Duodenal mucosa (tissue), 2 donors: ENCODE results near the gene FTH1.
A peak's percentile ranks its signal among the peaks of the same experiment; 100 is the strongest.

ENCODE experiments used
- H3K27ac ChIP-seq: one replicate; pipeline ENCODE4 v1.7.0; 2013; ENCODE audit warnings: low read depth, low read length
- H3K27me3 ChIP-seq, 2 donors: one replicate each; pipeline ENCODE4 v1.7.0; 2013; ENCODE audit warnings: low read length in 2 of 2, control low read depth in 1 of 2; ENCODE audit not compliant: insufficient read depth in 2 of 2, control insufficient read depth in 1 of 2
- H3K36me3 ChIP-seq, 2 donors: one replicate each; pipeline ENCODE4 v1.7.0; 2013; ENCODE audit warnings: low read length in 2 of 2, control low read depth in 1 of 2; ENCODE audit not compliant: insufficient read depth in 2 of 2, control insufficient read depth in 1 of 2
- H3K4me1 ChIP-seq, 2 donors: one replicate each; pipeline ENCODE4 v1.7.0; 2013; ENCODE audit warnings: low read length in 2 of 2, control low read depth in 1 of 2; ENCODE audit not compliant: insufficient read depth in 2 of 2, control insufficient read depth in 1 of 2
- H3K4me3 ChIP-seq, 2 donors: one replicate each; pipeline ENCODE4 v1.7.0; 2013; ENCODE audit warnings: low read length in 2 of 2, low read depth in 1 of 2
- H3K9ac ChIP-seq, 2 donors: one replicate each; pipeline ENCODE4 v1.7.0; 2013; ENCODE audit warnings: low read length in 2 of 2, low read depth in 1 of 2
- H3K9me3 ChIP-seq, 2 donors: one replicate each; pipeline ENCODE4 v1.7.0; 2013; ENCODE audit warnings: low read length in 2 of 2, control low read depth in 1 of 2; ENCODE audit not compliant: control insufficient read depth in 1 of 2

The FTH1 gene

GRCh38 chr11:61917334-61918109 is 49.9 kb downstream of the FTH1 start, which contains the start of gene RAB3IL1:
RAB3IL1 (minus strand) TSS chr11:61917566; CDS start chr11:61917367, 199 bp downstream.
- H3K27ac ChIP-seq: peak within 1 kb of the TSS; percentile 20

GRCh38 chr11:61916737-61917333 is 50.6 kb downstream of the FTH1 start:
- Histone ChIP-seq H3K27me3 (peaks cover 34% of the 10 kb centered on the region in 2 donors), H3K36me3 (no peaks in the 10 kb centered on the region), H3K4me1 (peaks cover 7 to 8% of the 10 kb centered on the region in 2 donors), H3K27ac (peak overlapping the region; percentile 20), H3K9me3 (no peaks in the 10 kb centered on the region), H3K9ac (no peak overlapping the region), H3K4me3 (peak overlapping the region in 1 of 2 donors; percentile 61)

More at GRCh38 chr11:61917334-61918109, 49.9 kb downstream of the FTH1 start, which contains the start of gene RAB3IL1:
- H3K27me3 ChIP-seq: peaks cover 34% of the 10 kb centered on the region in 2 donors
- peak within 1 kb of the TSS; percentile 40 to 61 for H3K4me3 ChIP-seq
- H3K36me3 ChIP-seq: no peaks in the 10 kb centered on the region
- peak within 1 kb of the TSS in 1 of 2 donors; percentile 55 for H3K9ac ChIP-seq
- no peaks in the 10 kb centered on the region for H3K9me3 ChIP-seq
- H3K4me1 ChIP-seq: peaks cover 7 to 8% of the 10 kb centered on the region in 2 donors

- Histone ChIP-seq H3K9ac (no peak overlapping the region), H3K9me3 (no peaks in the 10 kb centered on the region), H3K36me3 (no peaks in the 10 kb centered on the region), H3K27me3 (peaks cover 26 to 27% of the 10 kb centered on the region in 2 donors), H3K4me3 (no peak overlapping the region), H3K27ac (no peak overlapping the region), H3K4me1 (peaks cover 8 to 11% of the 10 kb centered on the region in 2 donors)
These were observed 52.8 kb downstream of the FTH1 start for GRCh38 chr11:61914471-61915171.
